A673 (cell line): ENCODE measurements around the gene FKBP5.

Source experiments
- EZH2 ChIP-seq: fragments of 200-600 bp; sonication (generic); IDR thresholded peaks from 2 replicates; pipeline ENCODE4 v1.6.1; 2017; ENCODE audit warnings: borderline replicate concordance, low read depth, mild to moderate bottlenecking, mixed read lengths, antibody characterized with exemption, low read length; ENCODE audit not compliant: poor library complexity, severe bottlenecking
- TF ChIP-seq, protein P1 (sequence below): fragments of 300-800, 200-600 bp; sonication (generic); conservative IDR thresholded peaks from 2 replicates; pipeline ENCODE4 v1.5.1; 2017; ENCODE audit warnings: low read depth, mild to moderate bottlenecking, antibody characterized with exemption, low read length, moderate library complexity, mixed read lengths

DNA sequence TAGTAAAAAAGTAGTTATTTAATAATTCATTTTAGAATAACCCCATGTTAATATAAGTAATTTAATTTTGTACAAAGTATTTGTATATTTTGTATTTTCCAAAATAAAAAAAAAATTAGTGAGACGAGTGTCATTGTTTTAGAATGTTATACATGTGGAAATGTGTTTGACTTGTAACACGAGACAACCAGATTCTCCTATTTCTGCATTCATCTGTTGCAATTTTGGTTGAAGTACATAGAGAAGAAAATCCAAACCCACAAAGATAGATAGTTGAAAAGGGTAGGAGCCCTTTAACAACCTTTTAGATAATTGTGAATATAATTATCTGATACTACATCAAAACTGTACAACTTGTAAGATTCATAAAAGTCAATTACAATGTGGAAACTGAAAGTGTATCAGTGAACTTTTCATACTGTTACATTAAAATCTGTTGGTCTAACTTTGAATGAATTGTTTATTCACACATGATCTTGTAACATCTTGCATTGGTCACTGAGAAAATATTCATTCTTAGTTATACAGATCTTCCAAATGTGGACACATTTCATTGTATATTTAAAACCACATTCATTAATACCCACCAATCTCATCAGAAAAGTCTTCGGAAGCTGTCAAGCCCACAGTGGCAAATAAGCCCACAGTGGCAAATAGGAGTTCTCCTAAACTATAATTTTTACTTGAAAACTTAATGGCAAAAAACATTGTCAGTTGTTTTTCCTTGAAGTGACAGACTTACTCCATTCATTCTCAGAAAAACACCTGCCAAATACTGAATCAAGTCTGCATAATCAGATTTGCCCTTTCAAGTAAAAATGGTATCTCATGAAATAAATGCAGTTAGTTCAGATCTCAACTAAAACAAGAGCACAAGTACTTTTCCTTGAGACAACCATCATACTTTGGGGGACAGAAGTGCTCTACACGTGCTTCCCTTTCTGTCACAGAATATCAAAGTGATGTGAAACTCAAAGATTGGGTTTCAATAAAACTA lies 52.8 kb downstream of the FKBP5 start:
- TF ChIP-seq, protein P1, sequence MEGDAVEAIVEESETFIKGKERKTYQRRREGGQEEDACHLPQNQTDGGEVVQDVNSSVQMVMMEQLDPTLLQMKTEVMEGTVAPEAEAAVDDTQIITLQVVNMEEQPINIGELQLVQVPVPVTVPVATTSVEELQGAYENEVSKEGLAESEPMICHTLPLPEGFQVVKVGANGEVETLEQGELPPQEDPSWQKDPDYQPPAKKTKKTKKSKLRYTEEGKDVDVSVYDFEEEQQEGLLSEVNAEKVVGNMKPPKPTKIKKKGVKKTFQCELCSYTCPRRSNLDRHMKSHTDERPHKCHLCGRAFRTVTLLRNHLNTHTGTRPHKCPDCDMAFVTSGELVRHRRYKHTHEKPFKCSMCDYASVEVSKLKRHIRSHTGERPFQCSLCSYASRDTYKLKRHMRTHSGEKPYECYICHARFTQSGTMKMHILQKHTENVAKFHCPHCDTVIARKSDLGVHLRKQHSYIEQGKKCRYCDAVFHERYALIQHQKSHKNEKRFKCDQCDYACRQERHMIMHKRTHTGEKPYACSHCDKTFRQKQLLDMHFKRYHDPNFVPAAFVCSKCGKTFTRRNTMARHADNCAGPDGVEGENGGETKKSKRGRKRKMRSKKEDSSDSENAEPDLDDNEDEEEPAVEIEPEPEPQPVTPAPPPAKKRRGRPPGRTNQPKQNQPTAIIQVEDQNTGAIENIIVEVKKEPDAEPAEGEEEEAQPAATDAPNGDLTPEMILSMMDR, result no peak
- TF ChIP-seq EZH2, result no peak
